HEK293 (cell line): ENCODE measurements around the gene FOXO3.

ENCODE experiments used
- CTCF ChIA-PET: fragments of 350-600 bp; formaldehyde crosslinking; extraction: SDS; loops from one replicate; lab custom pipeline; 2021; ENCODE audit warnings: antibody characterized with exemption; lab: Yijun Ruan, JAX
- POLR2A ChIA-PET: fragments of 300-600 bp; formaldehyde crosslinking; extraction: SDS; loops from one replicate; lab custom pipeline; 2020; ENCODE audit warnings: antibody characterized with exemption, inconsistent platforms; lab: Yijun Ruan, JAX
- H3K27ac ChIP-seq: fragments of 200-500 bp; sonication (Bioruptor generic); 2 replicates; pipeline ENCODE4 v1.5.1; 2014; ENCODE audit warnings: low read depth, low read length, control low read depth, inconsistent platforms; ENCODE audit errors: extremely low read depth
- H3K36me3 ChIP-seq, 2 experiments: fragments of 200-500 bp in 1 of 2; sonication (Bioruptor generic) in 1 of 2; 1 replicate in 1 of 2; 2 replicates in 1 of 2; pipeline ENCODE4 v1.5.1; 2014 to 2017; ENCODE audit warnings: inconsistent platforms in 2 of 2, low read length in 2 of 2; ENCODE audit not compliant: control insufficient read depth in 2 of 2, insufficient read depth in 1 of 2
- H3K4me1 ChIP-seq: fragments of 200-500 bp; sonication (Bioruptor generic); 2 replicates; pipeline ENCODE4 v1.5.1; 2014; ENCODE audit warnings: mild to moderate bottlenecking, low read length, inconsistent platforms; ENCODE audit not compliant: control insufficient read depth, insufficient read depth
- H3K4me3 ChIP-seq: 2 replicates; pipeline ENCODE4 v1.5.1; 2011; ENCODE audit warnings: low read depth, mild to moderate bottlenecking, control low read depth, low read length, moderate library complexity
- H3K9me3 ChIP-seq: fragments of 200-500 bp; sonication (Bioruptor generic); 2 replicates; pipeline ENCODE4 v1.5.1; 2014; ENCODE audit warnings: low read depth, low read length, inconsistent platforms; ENCODE audit not compliant: control insufficient read depth, insufficient read depth
- BCL11B ChIP-seq: fragments of 450-650 bp; formaldehyde crosslinking; IDR thresholded peaks from 2 replicates; pipeline ENCODE4 v1.5.1; 2016; ENCODE audit warnings: low read depth, missing biosample characterization, missing genetic modification characterization
- BCL6B ChIP-seq: fragments of 450-650 bp; formaldehyde crosslinking; IDR thresholded peaks from 2 replicates; pipeline ENCODE4 v1.5.1; 2017; ENCODE audit warnings: missing biosample characterization, missing genetic modification characterization
- PRDM1 ChIP-seq: fragments of 450-650 bp; formaldehyde crosslinking; IDR thresholded peaks from 2 replicates; pipeline ENCODE4; 2016; ENCODE audit warnings: missing biosample characterization, missing genetic modification characterization
- REPIN1 ChIP-seq: fragments of 450-650 bp; formaldehyde crosslinking; IDR thresholded peaks from 2 replicates; pipeline ENCODE4 v1.5.1; 2017; ENCODE audit warnings: missing biosample characterization, missing genetic modification characterization, low read depth
- SALL2 ChIP-seq: fragments of 450-650 bp; formaldehyde crosslinking; IDR thresholded peaks from 2 replicates; pipeline ENCODE4 v1.5.0; 2017; ENCODE audit warnings: missing biosample characterization, mild to moderate bottlenecking, missing genetic modification characterization, borderline replicate concordance
- SETDB1 ChIP-seq: IDR thresholded peaks from one replicate; pipeline ENCODE4 v1.6.1; 2017; ENCODE audit warnings: mild to moderate bottlenecking, low read length, moderate library complexity, mixed read lengths; ENCODE audit not compliant: insufficient read length
- SP7 ChIP-seq: fragments of 450-650 bp; formaldehyde crosslinking; IDR thresholded peaks from 2 replicates; pipeline ENCODE4 v1.5.1; 2016; ENCODE audit warnings: missing biosample characterization, missing genetic modification characterization
- ZNF155 ChIP-seq: fragments of 450-650 bp; formaldehyde crosslinking; IDR thresholded peaks from 2 replicates; pipeline ENCODE4 v1.5.1; 2016; ENCODE audit warnings: missing biosample characterization, missing genetic modification characterization
- ZNF174 ChIP-seq: fragments of 450-650 bp; formaldehyde crosslinking; IDR thresholded peaks from 2 replicates; pipeline ENCODE4 v1.5.0; 2017; ENCODE audit warnings: missing biosample characterization, mild to moderate bottlenecking, missing genetic modification characterization
- ZNF184 ChIP-seq: fragments of 450-650 bp; IDR thresholded peaks from 2 replicates; pipeline ENCODE4 v1.5.1; 2018; ENCODE audit warnings: missing biosample characterization, mild to moderate bottlenecking, missing genetic modification characterization
- ZNF311 ChIP-seq: fragments of 450-650 bp; formaldehyde crosslinking; IDR thresholded peaks from 2 replicates; pipeline ENCODE4 v1.5.1; 2017; ENCODE audit warnings: missing biosample characterization, missing genetic modification characterization, borderline replicate concordance
- ZNF37A ChIP-seq: fragments of 450-650 bp; IDR thresholded peaks from 2 replicates; pipeline ENCODE4 v1.5.1; 2018; ENCODE audit warnings: missing biosample characterization, missing genetic modification characterization
- ZNF398 ChIP-seq: fragments of 450-650 bp; formaldehyde crosslinking; IDR thresholded peaks from 2 replicates; pipeline ENCODE4 v1.5.1; 2017; ENCODE audit warnings: missing biosample characterization, missing genetic modification characterization
- ZNF621 ChIP-seq: fragments of 450-650 bp; formaldehyde crosslinking; IDR thresholded peaks from 2 replicates; pipeline ENCODE4 v1.5.1; 2017; ENCODE audit warnings: missing biosample characterization, missing genetic modification characterization
- ZNF624 ChIP-seq: fragments of 450-650 bp; formaldehyde crosslinking; IDR thresholded peaks from 2 replicates; pipeline ENCODE4 v1.5.1; 2017; ENCODE audit warnings: missing biosample characterization, missing genetic modification characterization
- ZSCAN16 ChIP-seq: fragments of 450-650 bp; formaldehyde crosslinking; IDR thresholded peaks from 2 replicates; pipeline ENCODE4 v1.5.1; 2016; ENCODE audit warnings: missing biosample characterization, missing genetic modification characterization
- TF ChIP-seq, protein P1 (sequence below): fragments of 450-650 bp; formaldehyde crosslinking; IDR thresholded peaks from 2 replicates; pipeline ENCODE4 v1.5.1; 2016; ENCODE audit warnings: missing biosample characterization, missing genetic modification characterization
- TF ChIP-seq, protein P2 (sequence below): fragments of 450-650 bp; formaldehyde crosslinking; IDR thresholded peaks from 2 replicates; pipeline ENCODE4 v1.5.1; 2016; ENCODE audit warnings: missing biosample characterization, missing genetic modification characterization
- TF ChIP-seq, protein P3 (sequence below): fragments of 450-650 bp; formaldehyde crosslinking; IDR thresholded peaks from 2 replicates; pipeline ENCODE4 v1.5.1; 2016; ENCODE audit warnings: missing biosample characterization, missing genetic modification characterization
- TF ChIP-seq, protein P4 (sequence below): fragments of 450-650 bp; formaldehyde crosslinking; IDR thresholded peaks from 2 replicates; pipeline ENCODE4 v1.5.1; 2016; ENCODE audit warnings: missing biosample characterization, missing genetic modification characterization

The FOXO3 gene

GRCh38 chr6:108535114-108535742, 25.5 kb upstream of the FOXO3 start:
- ChIA-PET CTCF (interaction anchor here (0.5 to 2.5 kb wide), 7 partner anchors 8 to 894 kb away, joined by 3 to 17 read pairs (median 6); no protein-coding TSS in a partner anchor), POLR2A (no interaction called here)
- no peaks in the 10 kb centered on the region for H3K36me3 ChIP-seq
- TF ChIP-seq ZNF184, result no peak
- TF ChIP-seq SALL2 (tag by site-specific recombination), result no peak
- TF ChIP-seq, protein P1, sequence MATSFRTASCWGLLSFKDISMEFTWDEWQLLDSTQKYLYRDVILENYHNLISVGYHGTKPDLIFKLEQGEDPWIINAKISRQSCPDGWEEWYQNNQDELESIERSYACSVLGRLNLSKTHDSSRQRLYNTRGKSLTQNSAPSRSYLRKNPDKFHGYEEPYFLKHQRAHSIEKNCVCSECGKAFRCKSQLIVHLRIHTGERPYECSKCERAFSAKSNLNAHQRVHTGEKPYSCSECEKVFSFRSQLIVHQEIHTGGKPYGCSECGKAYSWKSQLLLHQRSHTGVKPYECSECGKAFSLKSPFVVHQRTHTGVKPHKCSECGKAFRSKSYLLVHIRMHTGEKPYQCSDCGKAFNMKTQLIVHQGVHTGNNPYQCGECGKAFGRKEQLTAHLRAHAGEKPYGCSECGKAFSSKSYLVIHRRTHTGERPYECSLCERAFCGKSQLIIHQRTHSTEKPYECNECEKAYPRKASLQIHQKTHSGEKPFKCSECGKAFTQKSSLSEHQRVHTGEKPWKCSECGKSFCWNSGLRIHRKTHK (tag by site-specific recombination), result no peak
- TF ChIP-seq SETDB1, result no peak
- TF ChIP-seq ZNF174 (tag by site-specific recombination), result no peak
- no peak for TF ChIP-seq ZNF624
- TF ChIP-seq SP7, result no peak
- no peak for TF ChIP-seq ZNF311 (tag by site-specific recombination)
- no peak for TF ChIP-seq ZNF621 (tag by site-specific recombination)
- no peak for TF ChIP-seq ZNF37A
- no peak for TF ChIP-seq REPIN1 (tag by site-specific recombination)
- TF ChIP-seq, protein P2, sequence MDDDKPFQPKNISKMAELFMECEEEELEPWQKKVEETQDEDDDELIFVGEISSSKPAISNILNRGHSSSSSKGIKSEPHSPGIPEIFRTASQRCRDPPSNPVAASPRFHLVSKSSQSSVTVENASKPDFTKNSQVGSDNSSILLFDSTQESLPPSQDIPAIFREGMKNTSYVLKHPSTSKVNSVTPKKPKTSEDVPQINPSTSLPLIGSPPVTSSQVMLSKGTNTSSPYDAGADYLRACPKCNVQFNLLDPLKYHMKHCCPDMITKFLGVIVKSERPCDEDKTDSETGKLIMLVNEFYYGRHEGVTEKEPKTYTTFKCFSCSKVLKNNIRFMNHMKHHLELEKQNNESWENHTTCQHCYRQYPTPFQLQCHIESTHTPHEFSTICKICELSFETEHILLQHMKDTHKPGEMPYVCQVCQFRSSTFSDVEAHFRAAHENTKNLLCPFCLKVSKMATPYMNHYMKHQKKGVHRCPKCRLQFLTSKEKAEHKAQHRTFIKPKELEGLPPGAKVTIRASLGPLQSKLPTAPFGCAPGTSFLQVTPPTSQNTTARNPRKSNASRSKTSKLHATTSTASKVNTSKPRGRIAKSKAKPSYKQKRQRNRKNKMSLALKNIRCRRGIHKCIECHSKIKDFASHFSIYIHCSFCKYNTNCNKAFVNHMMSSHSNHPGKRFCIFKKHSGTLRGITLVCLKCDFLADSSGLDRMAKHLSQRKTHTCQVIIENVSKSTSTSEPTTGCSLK, result no peak
- TF ChIP-seq ZNF155, result no peak
- no peak for TF ChIP-seq BCL6B (tag by site-specific recombination)
- TF ChIP-seq ZNF398, result no peak
- TF ChIP-seq BCL11B (tag by site-specific recombination), result no peak
- no peak for TF ChIP-seq ZSCAN16 (tag by site-specific recombination)
- TF ChIP-seq, protein P3, sequence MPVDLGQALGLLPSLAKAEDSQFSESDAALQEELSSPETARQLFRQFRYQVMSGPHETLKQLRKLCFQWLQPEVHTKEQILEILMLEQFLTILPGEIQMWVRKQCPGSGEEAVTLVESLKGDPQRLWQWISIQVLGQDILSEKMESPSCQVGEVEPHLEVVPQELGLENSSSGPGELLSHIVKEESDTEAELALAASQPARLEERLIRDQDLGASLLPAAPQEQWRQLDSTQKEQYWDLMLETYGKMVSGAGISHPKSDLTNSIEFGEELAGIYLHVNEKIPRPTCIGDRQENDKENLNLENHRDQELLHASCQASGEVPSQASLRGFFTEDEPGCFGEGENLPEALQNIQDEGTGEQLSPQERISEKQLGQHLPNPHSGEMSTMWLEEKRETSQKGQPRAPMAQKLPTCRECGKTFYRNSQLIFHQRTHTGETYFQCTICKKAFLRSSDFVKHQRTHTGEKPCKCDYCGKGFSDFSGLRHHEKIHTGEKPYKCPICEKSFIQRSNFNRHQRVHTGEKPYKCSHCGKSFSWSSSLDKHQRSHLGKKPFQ, result no peak
- TF ChIP-seq, protein P4, sequence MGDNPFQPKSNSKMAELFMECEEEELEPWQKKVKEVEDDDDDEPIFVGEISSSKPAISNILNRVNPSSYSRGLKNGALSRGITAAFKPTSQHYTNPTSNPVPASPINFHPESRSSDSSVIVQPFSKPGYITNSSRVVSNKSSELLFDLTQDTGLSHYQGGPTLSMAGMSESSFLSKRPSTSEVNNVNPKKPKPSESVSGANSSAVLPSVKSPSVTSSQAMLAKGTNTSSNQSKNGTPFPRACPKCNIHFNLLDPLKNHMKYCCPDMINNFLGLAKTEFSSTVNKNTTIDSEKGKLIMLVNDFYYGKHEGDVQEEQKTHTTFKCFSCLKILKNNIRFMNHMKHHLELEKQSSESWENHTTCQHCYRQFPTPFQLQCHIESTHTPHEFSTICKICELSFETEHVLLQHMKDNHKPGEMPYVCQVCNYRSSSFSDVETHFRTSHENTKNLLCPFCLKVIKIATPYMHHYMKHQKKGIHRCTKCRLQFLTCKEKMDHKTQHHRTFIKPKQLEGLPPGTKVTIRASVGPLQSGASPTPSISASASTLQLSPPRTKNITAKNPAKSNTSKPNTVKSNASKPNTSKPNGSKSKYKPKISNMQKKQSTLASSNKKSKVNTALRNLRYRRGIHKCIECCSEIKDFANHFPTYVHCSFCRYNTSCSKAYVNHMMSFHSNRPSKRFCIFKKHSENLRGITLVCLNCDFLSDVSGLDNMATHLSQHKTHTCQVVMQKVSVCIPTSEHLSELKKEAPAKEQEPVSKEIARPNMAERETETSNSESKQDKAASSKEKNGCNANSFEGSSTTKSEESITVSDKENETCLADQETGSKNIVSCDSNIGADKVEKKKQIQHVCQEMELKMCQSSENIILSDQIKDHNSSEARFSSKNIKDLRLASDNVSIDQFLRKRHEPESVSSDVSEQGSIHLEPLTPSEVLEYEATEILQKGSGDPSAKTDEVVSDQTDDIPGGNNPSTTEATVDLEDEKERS, result no peak
- TF ChIP-seq PRDM1 (tag by site-specific recombination), result no peak
- no peaks in the 10 kb centered on the region for H3K4me1 ChIP-seq
- H3K4me3 ChIP-seq, result no peak overlapping the region
- no peaks in the 10 kb centered on the region for H3K9me3 ChIP-seq
- H3K27ac ChIP-seq, result no peak overlapping the region
